DND-41 (cell line): ENCODE measurements around the gene NCKAP5L.

Source experiments
- ATAC-seq: fragments of 200-7000 bp; cut with Tn5 transposase; 3 replicates; pipeline ENCODE4 v1.9.1; 2021; ENCODE audit warnings: low read depth; ENCODE audit not compliant: insufficient read depth
- DNase-seq: peaks from one replicate; pipeline ENCODE4 v3.0.0-alpha.2; 2020
- H2AFZ ChIP-seq: 2 replicates; pipeline ENCODE4 v1.6.0; 2012; ENCODE audit warnings: low read depth, low read length
- H3K27ac ChIP-seq: 2 replicates; pipeline ENCODE4 v1.5.1; 2012; ENCODE audit warnings: low read length, inconsistent platforms
- H3K27me3 ChIP-seq: fragments of 200-600 bp; sonication (generic); 2 replicates; pipeline ENCODE4 v1.6.0; 2012; ENCODE audit warnings: low read length, mild to moderate bottlenecking, inconsistent platforms; ENCODE audit not compliant: insufficient read depth, poor library complexity
- H3K36me3 ChIP-seq: 2 replicates; pipeline ENCODE4 v1.5.1; 2012; ENCODE audit warnings: low read length, inconsistent platforms; ENCODE audit not compliant: insufficient read depth
- H3K4me1 ChIP-seq: 2 replicates; pipeline ENCODE4 v1.5.1; 2012; ENCODE audit warnings: mild to moderate bottlenecking, low read length; ENCODE audit not compliant: insufficient read depth
- H3K4me2 ChIP-seq: 2 replicates; pipeline ENCODE4 v1.6.0; 2012; ENCODE audit warnings: mild to moderate bottlenecking, moderate library complexity, low read length, inconsistent platforms; ENCODE audit not compliant: insufficient read depth
- H3K4me3 ChIP-seq, 2 experiments: fragments of 200-600 bp in 1 of 2; shearing (Covaris generic) in 1 of 2; 2 replicates each; pipeline ENCODE4 v1.5.1; 2012 to 2016; ENCODE audit warnings: inconsistent platforms in 2 of 2, low read length in 2 of 2, mild to moderate bottlenecking in 2 of 2, low read depth in 1 of 2, moderate library complexity in 1 of 2
- H3K79me2 ChIP-seq: 2 replicates; pipeline ENCODE4 v1.6.0; 2012; ENCODE audit warnings: low read length, inconsistent platforms; ENCODE audit not compliant: insufficient read depth
- H3K9ac ChIP-seq: 2 replicates; pipeline ENCODE4 v1.6.0; 2012; ENCODE audit warnings: low read depth, mild to moderate bottlenecking, inconsistent platforms, low read length, moderate library complexity
- H3K9me3 ChIP-seq: 2 replicates; pipeline ENCODE4 v1.5.1; 2012; ENCODE audit warnings: low read length, moderate library complexity, mild to moderate bottlenecking, inconsistent platforms; ENCODE audit not compliant: insufficient read depth, severe bottlenecking
- H4K20me1 ChIP-seq: 2 replicates; pipeline ENCODE4 v1.6.0; 2012; ENCODE audit warnings: low read length; ENCODE audit not compliant: insufficient read depth
- EZH2 ChIP-seq: IDR thresholded peaks from 3 replicates; pipeline ENCODE4 v1.6.1; 2012; ENCODE audit warnings: borderline replicate concordance, low read depth, mild to moderate bottlenecking, moderate library complexity, low read length, inconsistent platforms; ENCODE audit not compliant: severe bottlenecking
- TF ChIP-seq, protein P1 (sequence below): IDR thresholded peaks from 2 replicates; pipeline ENCODE4 v1.5.1; 2012; ENCODE audit warnings: borderline replicate concordance, low read length, moderate library complexity, mild to moderate bottlenecking; ENCODE audit not compliant: poor library complexity, severe bottlenecking; ENCODE audit errors: extremely low read depth

NCKAP5L gene

DNA sequence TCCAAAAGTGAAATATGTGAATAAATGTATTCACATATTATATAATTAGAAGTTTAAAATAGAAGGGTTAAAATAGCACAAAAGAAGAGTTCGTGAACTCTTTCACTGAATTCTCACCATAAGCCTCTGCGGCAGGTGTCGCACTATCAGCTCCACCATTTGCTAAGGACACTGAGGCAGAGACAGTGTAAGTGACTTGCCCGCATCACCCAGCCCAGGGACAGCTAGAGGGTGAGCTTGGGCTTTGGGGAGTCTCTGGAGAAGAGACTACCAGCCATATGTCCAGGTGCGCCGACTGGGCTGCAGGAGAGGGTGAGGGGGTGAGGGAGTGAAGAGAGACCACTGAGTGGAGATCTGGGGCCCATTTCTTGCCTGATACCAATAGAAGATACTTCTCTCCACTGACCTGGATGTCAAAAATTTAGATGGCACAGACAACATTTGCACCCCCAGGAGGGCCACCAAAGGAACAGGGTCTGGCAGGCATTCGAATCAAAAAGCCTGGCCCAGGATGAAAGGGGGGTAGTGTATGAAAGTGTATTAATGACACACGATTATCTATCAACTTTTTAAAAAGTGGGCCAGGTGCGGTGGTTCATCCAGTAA lies 47.0 kb upstream of the NCKAP5L start:
- Histone ChIP-seq H3K36me3 (no peaks in the 10 kb centered on the region), H2AFZ (no peak overlapping the region), H3K9ac (no peak overlapping the region), H3K4me3 (no peak overlapping the region), H4K20me1 (no peaks in the 10 kb centered on the region), H3K9me3 (peaks cover 7% of the 10 kb centered on the region), H3K4me1 (no peaks in the 10 kb centered on the region), H3K79me2 (no peaks in the 10 kb centered on the region), H3K27me3 (no peaks in the 10 kb centered on the region), H3K4me2 (no peak overlapping the region), H3K27ac (no peak overlapping the region)
- ATAC-seq (no peak), DNase-seq (no peak)
- TF ChIP-seq, protein P1, sequence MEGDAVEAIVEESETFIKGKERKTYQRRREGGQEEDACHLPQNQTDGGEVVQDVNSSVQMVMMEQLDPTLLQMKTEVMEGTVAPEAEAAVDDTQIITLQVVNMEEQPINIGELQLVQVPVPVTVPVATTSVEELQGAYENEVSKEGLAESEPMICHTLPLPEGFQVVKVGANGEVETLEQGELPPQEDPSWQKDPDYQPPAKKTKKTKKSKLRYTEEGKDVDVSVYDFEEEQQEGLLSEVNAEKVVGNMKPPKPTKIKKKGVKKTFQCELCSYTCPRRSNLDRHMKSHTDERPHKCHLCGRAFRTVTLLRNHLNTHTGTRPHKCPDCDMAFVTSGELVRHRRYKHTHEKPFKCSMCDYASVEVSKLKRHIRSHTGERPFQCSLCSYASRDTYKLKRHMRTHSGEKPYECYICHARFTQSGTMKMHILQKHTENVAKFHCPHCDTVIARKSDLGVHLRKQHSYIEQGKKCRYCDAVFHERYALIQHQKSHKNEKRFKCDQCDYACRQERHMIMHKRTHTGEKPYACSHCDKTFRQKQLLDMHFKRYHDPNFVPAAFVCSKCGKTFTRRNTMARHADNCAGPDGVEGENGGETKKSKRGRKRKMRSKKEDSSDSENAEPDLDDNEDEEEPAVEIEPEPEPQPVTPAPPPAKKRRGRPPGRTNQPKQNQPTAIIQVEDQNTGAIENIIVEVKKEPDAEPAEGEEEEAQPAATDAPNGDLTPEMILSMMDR: no peak
- no peak for TF ChIP-seq EZH2

DNA sequence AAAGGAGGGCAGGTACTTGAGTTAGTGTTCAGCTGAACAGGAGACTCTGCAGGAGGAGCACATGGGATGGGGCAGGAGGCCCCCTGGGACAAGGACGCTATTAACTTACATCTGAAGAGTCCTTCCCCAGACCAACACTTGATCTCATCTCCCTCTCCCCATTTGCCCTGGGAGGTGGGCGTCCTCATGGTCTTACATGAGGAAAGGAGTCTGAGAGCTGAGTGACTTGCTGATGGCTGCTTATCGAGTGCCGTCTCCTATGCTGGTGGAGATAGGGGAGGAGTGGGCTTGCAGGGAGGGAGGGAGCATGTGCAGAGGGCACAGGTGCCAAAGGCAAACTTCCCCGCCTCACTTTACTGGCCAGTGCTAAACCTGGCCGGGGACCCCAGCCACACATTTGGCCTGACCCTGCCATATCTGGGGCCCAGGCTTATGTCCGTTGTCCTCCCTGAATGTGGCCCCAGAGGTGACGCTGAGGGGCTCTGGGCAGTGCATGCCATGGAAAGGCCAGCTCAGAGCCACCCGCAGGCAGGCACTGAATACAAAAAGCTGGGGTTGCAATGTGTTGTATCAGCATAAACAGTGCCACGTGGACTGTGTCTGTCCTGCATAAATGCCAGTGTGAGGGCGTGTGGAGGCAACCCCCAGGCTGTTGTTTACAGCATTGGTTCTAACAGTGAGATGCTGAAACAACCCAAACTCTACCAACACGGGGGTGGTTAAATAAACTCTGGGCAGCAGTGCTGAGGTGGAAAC lies 46.1 kb upstream of the NCKAP5L start:
- H3K27ac ChIP-seq: no peak overlapping the region
- no peak overlapping the region for H3K9ac ChIP-seq
- no peaks in the 10 kb centered on the region for H3K79me2 ChIP-seq
- no peaks in the 10 kb centered on the region for H3K4me1 ChIP-seq
- no peaks in the 10 kb centered on the region for H4K20me1 ChIP-seq
- TF ChIP-seq EZH2: no peak
- TF ChIP-seq, protein P1: no peak
- no peak for DNase-seq
- H3K9me3 ChIP-seq: peaks cover 2% of the 10 kb centered on the region
- no peaks in the 10 kb centered on the region for H3K27me3 ChIP-seq
- no peaks in the 10 kb centered on the region for H3K36me3 ChIP-seq
- ATAC-seq: no peak
- no peak overlapping the region for H3K4me2 ChIP-seq
- H2AFZ ChIP-seq: no peak overlapping the region
- H3K4me3 ChIP-seq: no peak overlapping the region

DNA sequence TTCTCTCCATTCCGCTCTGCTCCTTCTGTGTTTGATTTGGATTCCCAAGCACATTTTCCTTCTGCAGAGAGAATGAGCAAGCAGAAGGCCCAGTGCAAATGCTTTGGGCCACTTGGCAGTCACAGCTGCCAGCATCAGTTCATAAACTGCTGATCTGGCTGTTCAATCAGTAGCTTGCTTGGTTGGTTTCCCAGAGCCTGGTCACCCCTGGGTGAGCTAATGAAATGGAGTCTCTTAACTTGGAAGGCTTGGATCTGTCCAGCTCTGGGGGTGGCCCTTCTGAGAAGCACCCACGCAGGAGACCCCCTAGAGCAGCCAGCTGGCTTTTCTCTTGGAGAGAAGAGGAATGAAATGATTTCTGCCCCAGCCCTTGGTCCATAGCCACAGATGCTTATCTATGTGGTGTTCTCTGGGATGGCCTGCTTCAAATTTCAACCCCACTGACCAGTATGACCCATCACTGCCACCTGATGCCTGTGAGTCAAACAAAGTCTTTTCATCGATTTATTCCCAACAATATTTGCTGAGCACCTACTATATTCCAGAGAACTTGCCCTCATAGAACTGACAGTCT lies 45.2 kb upstream of the NCKAP5L start:
- Histone ChIP-seq H3K27me3 (no peaks in the 10 kb centered on the region), H3K9me3 (peaks cover 2% of the 10 kb centered on the region), H2AFZ (no peak overlapping the region), H3K4me3 (no peak overlapping the region), H4K20me1 (no peaks in the 10 kb centered on the region), H3K36me3 (no peaks in the 10 kb centered on the region), H3K4me1 (no peaks in the 10 kb centered on the region), H3K79me2 (no peaks in the 10 kb centered on the region), H3K27ac (no peak overlapping the region), H3K4me2 (no peak overlapping the region), H3K9ac (no peak overlapping the region)
- DNase-seq: no peak
- TF ChIP-seq, protein P1: no peak
- TF ChIP-seq EZH2: no peak
- ATAC-seq: no peak
